K562 (cell line): ENCODE results near the gene ATF1. TPM values are rescaled to one million over a fixed set of nuclear protein-coding genes. Genes with fewer than 3 reads are reported as not detected.

ENCODE experiments used
- BDP1 ChIP-seq: IDR thresholded peaks from 3 replicates; pipeline ENCODE4 v1.6.1; 2011; ENCODE audit not compliant: insufficient read length, insufficient read depth
- CXXC5 ChIP-seq: fragments of 250-450 bp; sonication (Bioruptor Pico); IDR thresholded peaks from 2 replicates; pipeline ENCODE4 v1.8.0; 2022; ENCODE audit warnings: inconsistent platforms, mild to moderate bottlenecking, moderate library complexity
- EHMT2 ChIP-seq: fragments of 450-650 bp; IDR thresholded peaks from 2 replicates; pipeline ENCODE4 v1.6.1; 2018; ENCODE audit warnings: antibody characterized with exemption
- ERF ChIP-seq: fragments of 450-650 bp; formaldehyde crosslinking; IDR thresholded peaks from 2 replicates; pipeline ENCODE4 v1.4.0; 2020; ENCODE audit warnings: mild to moderate bottlenecking, mixed read lengths
- GTF2F1 ChIP-seq: IDR thresholded peaks from 2 replicates; pipeline ENCODE4 v1.6.1; 2011; ENCODE audit warnings: low read depth, low read length, improper control_type of control experiment
- KLF10 ChIP-seq: fragments of 250-450 bp; sonication (Bioruptor Pico); IDR thresholded peaks from 2 replicates; pipeline ENCODE4 v1.6.1; 2021; ENCODE audit warnings: matching md5 sums
- NCOA4 ChIP-seq: fragments of 450-650 bp; IDR thresholded peaks from 2 replicates; pipeline ENCODE4 v1.6.1; 2018; ENCODE audit warnings: mild to moderate bottlenecking; ENCODE audit not compliant: partially characterized antibody
- SIRT6 ChIP-seq: IDR thresholded peaks from one replicate; pipeline ENCODE4 v1.6.1; 2012; ENCODE audit warnings: low read depth, mild to moderate bottlenecking, control low read depth, inconsistent platforms, low read length, moderate library complexity
- SMARCA5 ChIP-seq: fragments of 450-650 bp; IDR thresholded peaks from 2 replicates; pipeline ENCODE4 v1.6.1; 2016
- SOX6 ChIP-seq: fragments of 450-650 bp; IDR thresholded peaks from 2 replicates; pipeline ENCODE4 v1.6.1; 2014; ENCODE audit warnings: mild to moderate bottlenecking
- SRSF1 ChIP-seq: fragments of 200-400 bp; formaldehyde crosslinking; IDR thresholded peaks from 2 replicates; pipeline ENCODE4 v1.6.1; 2017; ENCODE audit warnings: mild to moderate bottlenecking, low read depth, low read length, moderate library complexity
- TRIM28 ChIP-seq: fragments of 450-650 bp; IDR thresholded peaks from 2 replicates; pipeline ENCODE4 v1.6.1; 2017
- ZNF239 ChIP-seq: fragments of 250-450 bp; sonication (Bioruptor Pico); IDR thresholded peaks from 2 replicates; pipeline ENCODE4 v1.4.0; 2020; ENCODE audit warnings: mild to moderate bottlenecking
- ZNF551 ChIP-seq: fragments of 250-450 bp; sonication (Bioruptor Pico); IDR thresholded peaks from 2 replicates; pipeline ENCODE4 v1.5.0; 2021; ENCODE audit warnings: mild to moderate bottlenecking, moderate library complexity
- ZNF766 ChIP-seq: fragments of 200-800 bp; sonication (Bioruptor generic); conservative IDR thresholded peaks from 2 replicates; pipeline ENCODE4 v1.6.1; 2016; ENCODE audit warnings: missing genetic modification characterization, missing compliant biosample characterization
- polyA plus RNA-seq, 8 experiments: library from polyadenylated mRNA; depleted of rRNA in 4 of 8; stranded (reverse) in 5 of 8; unstranded in 3 of 8; fragments of >200 nt; fragmentation: Nextera tagmentation in 2 of 8; fragmentation: Illumina TruSeq in 1 of 8; extraction: Ambion mirVana in 2 of 8; extraction: Trizol in 1 of 8; gene quantifications; 2 replicates each; pipeline versions ENCODE4 v1.2.1 to v1.2.3, GENCODE V29; 2011 to 2014; ENCODE audit warnings: inconsistent platforms in 1 of 8, missing spikeins in 1 of 8
- total RNA-seq, 7 experiments: library from RNA; depleted of rRNA in 6 of 7; stranded (reverse); fragments of >200 nt in 6 of 7; fragmentation: Illumina TruSeq in 2 of 7; extraction: Trizol in 2 of 7; gene quantifications; 2 replicates each; pipeline versions ENCODE4 v1.2.1 to v1.2.3, GENCODE V29; 2011 to 2021; ENCODE audit warnings: low replicate concordance in 1 of 7
- TF ChIP-seq, protein P1 (sequence below): fragments of 450-650 bp; IDR thresholded peaks from 2 replicates; pipeline ENCODE4 v1.6.1; 2016; ENCODE audit warnings: antibody characterized with exemption
- TF ChIP-seq, protein P2 (sequence below): sonication (generic); IDR thresholded peaks from 2 replicates; pipeline ENCODE4 v1.6.1; 2016
- TF ChIP-seq, protein P3 (sequence below): fragments of 250-450 bp; sonication (Bioruptor Pico); IDR thresholded peaks from 2 replicates; pipeline ENCODE4 v1.5.0; 2020; ENCODE audit warnings: mild to moderate bottlenecking, borderline replicate concordance
- TF ChIP-seq, protein P4 (sequence below): fragments of 250-450 bp; sonication (Bioruptor Pico); IDR thresholded peaks from 2 replicates; pipeline ENCODE4 v1.8.0; 2022; ENCODE audit warnings: moderate library complexity, mild to moderate bottlenecking, inconsistent platforms
- TF ChIP-seq, protein P5 (sequence below): fragments of 250-450 bp; sonication (Bioruptor Pico); IDR thresholded peaks from 2 replicates; pipeline ENCODE4 v1.4.0; 2020; ENCODE audit warnings: mild to moderate bottlenecking
- TF ChIP-seq, protein P6 (sequence below): fragments of 450-650 bp; formaldehyde crosslinking; IDR thresholded peaks from 2 replicates; pipeline ENCODE4 v1.4.0; 2020; ENCODE audit warnings: mild to moderate bottlenecking, moderate library complexity

ATF1 gene
- total and polyA plus RNA-seq, 9 of the 15 experiments (the other 6 are each of a cell fraction or from before 2014, with no cell fraction given) = 19.8 to 83.5 (median 51.4) TPM

DNA sequence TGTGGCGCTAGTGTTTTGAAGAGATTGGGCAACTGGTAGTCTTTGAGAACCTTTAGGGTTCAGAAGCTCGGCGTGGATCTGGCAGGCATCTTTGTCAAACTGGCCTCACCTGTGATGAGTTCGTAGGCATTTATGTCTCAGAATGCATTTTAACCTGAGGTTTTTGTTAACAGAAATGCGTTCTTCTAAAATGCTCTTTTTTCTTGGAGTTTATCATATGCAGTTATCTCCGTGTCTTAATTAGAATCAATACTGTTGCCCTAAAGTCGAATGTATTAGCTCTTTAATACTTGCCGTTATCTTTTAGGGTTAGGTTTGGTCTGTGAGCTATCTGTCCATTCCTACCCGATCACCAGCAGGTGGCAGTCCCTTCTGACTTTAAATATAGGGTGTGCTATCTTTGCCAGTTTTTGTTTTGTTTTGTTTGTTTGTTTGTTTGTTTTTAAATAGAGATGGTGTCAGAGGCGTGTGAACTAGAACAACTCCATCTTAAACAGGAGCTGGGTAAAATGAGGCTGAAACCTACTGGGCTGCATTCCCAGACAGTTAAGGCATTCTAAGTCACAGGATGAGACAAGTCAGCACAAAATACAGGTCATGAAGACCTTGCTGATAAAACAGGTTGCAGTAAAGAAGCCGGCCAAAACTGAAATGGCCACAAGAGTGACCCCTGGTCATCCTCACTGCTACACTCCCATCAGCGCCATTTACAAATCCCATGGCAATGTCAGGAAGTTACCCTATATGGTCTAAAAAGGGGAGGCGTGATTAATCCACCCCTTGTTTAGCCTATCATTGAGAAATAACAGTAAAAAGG lies 1.4 kb downstream of the ATF1 start (continued):
- TF ChIP-seq NCOA4 (no peak), GTF2F1 (no peak), ERF (no peak), BDP1 (no peak), KLF10 (CRISPR knock-in tag) (no peak), SMARCA5 (no peak; the same call in 1 of the 2 replicates), ZNF766 (CRISPR knock-in tag) (no peak), SIRT6 (no peak), ZNF239 (CRISPR knock-in tag) (no peak), ZNF551 (CRISPR knock-in tag) (no peak), SRSF1 (no peak), TRIM28 (no peak), SOX6 (0 out of 2 replicates have a peak, but pooled peaks have one; percentile 18), EHMT2 (no peak), CXXC5 (peak; percentile 15; the same call in 1 of the 2 replicates)
- TF ChIP-seq, protein P1, sequence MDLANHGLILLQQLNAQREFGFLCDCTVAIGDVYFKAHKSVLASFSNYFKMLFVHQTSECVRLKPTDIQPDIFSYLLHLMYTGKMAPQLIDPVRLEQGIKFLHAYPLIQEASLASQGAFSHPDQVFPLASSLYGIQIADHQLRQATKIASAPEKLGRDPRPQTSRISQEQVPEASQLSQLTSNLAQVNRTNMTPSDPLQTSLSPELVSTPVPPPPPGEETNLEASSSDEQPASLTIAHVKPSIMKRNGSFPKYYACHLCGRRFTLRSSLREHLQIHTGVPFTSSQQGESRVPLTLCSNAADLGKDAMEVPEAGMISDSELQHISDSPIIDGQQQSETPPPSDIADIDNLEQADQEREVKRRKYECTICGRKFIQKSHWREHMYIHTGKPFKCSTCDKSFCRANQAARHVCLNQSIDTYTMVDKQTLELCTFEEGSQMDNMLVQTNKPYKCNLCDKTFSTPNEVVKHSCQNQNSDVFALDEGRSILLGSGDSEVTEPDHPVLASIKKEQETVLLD = no peak
- TF ChIP-seq, protein P2, sequence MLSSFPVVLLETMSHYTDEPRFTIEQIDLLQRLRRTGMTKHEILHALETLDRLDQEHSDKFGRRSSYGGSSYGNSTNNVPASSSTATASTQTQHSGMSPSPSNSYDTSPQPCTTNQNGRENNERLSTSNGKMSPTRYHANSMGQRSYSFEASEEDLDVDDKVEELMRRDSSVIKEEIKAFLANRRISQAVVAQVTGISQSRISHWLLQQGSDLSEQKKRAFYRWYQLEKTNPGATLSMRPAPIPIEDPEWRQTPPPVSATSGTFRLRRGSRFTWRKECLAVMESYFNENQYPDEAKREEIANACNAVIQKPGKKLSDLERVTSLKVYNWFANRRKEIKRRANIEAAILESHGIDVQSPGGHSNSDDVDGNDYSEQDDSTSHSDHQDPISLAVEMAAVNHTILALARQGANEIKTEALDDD = peak; percentile 40; the same call in 1 of the 2 replicates
- TF ChIP-seq, protein P3, sequence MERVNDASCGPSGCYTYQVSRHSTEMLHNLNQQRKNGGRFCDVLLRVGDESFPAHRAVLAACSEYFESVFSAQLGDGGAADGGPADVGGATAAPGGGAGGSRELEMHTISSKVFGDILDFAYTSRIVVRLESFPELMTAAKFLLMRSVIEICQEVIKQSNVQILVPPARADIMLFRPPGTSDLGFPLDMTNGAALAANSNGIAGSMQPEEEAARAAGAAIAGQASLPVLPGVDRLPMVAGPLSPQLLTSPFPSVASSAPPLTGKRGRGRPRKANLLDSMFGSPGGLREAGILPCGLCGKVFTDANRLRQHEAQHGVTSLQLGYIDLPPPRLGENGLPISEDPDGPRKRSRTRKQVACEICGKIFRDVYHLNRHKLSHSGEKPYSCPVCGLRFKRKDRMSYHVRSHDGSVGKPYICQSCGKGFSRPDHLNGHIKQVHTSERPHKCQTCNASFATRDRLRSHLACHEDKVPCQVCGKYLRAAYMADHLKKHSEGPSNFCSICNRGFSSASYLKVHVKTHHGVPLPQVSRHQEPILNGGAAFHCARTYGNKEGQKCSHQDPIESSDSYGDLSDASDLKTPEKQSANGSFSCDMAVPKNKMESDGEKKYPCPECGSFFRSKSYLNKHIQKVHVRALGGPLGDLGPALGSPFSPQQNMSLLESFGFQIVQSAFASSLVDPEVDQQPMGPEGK (CRISPR knock-in tag) = no peak
- TF ChIP-seq, protein P4, sequence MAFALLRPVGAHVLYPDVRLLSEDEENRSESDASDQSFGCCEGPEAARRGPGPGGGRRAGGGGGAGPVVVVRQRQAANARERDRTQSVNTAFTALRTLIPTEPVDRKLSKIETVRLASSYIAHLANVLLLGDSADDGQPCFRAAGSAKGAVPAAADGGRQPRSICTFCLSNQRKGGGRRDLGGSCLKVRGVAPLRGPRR (CRISPR knock-in tag) = no peak
- TF ChIP-seq, protein P5, sequence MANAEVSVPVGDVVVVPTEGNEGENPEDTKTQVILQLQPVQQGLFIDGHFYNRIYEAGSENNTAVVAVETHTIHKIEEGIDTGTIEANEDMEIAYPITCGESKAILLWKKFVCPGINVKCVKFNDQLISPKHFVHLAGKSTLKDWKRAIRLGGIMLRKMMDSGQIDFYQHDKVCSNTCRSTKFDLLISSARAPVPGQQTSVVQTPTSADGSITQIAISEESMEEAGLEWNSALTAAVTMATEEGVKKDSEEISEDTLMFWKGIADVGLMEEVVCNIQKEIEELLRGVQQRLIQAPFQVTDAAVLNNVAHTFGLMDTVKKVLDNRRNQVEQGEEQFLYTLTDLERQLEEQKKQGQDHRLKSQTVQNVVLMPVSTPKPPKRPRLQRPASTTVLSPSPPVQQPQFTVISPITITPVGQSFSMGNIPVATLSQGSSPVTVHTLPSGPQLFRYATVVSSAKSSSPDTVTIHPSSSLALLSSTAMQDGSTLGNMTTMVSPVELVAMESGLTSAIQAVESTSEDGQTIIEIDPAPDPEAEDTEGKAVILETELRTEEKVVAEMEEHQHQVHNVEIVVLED (CRISPR knock-in tag) = no peak
- TF ChIP-seq, protein P6, sequence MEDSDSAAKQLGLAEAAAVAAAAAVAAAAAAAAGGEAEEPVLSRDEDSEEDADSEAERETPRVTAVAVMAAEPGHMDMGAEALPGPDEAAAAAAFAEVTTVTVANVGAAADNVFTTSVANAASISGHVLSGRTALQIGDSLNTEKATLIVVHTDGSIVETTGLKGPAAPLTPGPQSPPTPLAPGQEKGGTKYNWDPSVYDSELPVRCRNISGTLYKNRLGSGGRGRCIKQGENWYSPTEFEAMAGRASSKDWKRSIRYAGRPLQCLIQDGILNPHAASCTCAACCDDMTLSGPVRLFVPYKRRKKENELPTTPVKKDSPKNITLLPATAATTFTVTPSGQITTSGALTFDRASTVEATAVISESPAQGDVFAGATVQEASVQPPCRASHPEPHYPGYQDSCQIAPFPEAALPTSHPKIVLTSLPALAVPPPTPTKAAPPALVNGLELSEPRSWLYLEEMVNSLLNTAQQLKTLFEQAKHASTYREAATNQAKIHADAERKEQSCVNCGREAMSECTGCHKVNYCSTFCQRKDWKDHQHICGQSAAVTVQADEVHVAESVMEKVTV (CRISPR knock-in tag) = peak; percentile 45; the same call in 1 of the 2 replicates
